ENCODE data around the gene CLASP2.

Gene CLASP2

DNA sequence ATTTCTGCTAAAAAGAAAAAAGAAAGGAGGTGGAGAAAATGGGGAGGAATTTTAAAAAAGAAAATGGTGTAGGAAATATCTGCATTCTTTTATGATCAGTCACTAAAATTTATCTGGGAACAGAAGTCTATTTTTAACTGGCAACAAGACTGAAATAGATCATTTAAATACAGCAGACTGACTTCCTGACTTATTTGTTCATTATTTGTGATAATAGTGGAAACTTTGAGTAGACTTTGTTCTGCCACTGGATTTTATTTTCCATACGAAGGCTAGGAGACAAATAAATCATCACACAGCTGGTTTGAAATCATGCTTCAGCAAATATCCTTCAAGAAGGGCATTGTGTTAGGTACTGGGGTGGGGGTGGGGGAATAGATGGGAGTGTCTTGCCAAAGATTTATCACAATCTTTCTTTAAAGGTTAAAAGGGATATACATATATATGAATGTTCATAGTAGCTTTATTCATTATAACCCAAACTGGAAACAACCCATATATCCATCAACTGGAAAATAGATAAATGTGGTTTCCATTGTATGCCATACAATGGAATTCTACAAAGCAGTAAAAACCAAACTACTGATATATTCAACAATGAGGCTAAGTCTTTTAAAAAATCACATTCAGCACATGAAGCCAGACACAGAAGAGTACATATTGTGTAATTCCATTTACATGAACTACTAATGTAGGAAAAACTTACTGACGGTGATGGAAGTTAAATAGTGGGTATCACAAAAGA, 4.7 kb upstream of the CLASP2 start:
- H3K9ac ChIP-seq (ENCODE audit: low read depth, low read length): no peak overlapping the region
- no peaks in the 10 kb centered on the region for H3K36me3 ChIP-seq (ENCODE audit: control insufficient read depth, insufficient read depth, low read length)
- no peaks in the 10 kb centered on the region for H3K9me3 ChIP-seq (ENCODE audit: control insufficient read depth, insufficient read depth, low read length)
- H3K4me1 ChIP-seq (ENCODE audit: control insufficient read depth, insufficient read depth, low read length): no peaks in the 10 kb centered on the region
- H3K4me3 ChIP-seq (ENCODE audit: low read depth, low read length): no peak overlapping the region
- no peaks in the 10 kb centered on the region for H3K27me3 ChIP-seq (ENCODE audit: control insufficient read depth, insufficient read depth, low read length)

DNA sequence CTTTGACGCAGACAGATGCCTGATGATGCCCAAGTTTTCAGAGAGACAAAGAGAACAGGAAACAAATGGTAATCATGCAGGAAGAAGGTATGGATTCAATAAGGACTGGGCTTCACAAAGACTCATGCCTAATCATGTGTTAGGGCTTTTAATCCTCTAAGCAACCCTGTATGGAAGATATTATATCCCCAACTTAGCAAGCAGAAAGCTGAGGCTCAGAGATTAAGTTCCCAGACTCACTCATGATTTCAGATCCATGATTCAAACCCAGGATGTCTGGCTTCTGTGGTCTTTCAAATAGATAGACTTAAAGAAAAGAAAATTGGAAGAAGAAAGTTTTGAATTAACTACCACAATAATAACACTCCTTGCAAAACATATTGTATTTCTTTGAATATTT, 4.1 kb upstream of the CLASP2 start:
- H3K9me3 ChIP-seq (ENCODE audit: control insufficient read depth, insufficient read depth, low read length): no peaks in the 10 kb centered on the region
- no peaks in the 10 kb centered on the region for H3K36me3 ChIP-seq (ENCODE audit: control insufficient read depth, insufficient read depth, low read length)
- no peak overlapping the region for H3K9ac ChIP-seq (ENCODE audit: low read depth, low read length)

DNA sequence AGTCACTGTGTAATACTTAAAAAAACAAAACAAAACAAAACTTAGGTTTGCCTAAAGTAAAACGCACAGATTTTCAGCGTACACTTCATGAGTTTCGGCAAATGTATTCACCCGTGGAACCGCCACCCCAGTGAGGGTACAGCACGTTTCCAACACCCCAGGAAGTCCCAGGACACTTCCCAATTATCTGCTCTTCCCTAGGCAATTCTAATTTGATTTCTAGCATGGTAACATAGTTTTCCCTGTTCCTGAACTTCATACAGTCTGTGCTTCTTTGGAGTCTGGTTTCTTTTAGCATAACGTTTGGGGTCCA, 497 bp upstream of the CLASP2 start:
- Histone ChIP-seq H3K27me3 (ENCODE audit: control insufficient read depth, insufficient read depth, low read length) (no peaks in the 10 kb centered on the region), H3K4me3 (ENCODE audit: low read depth, low read length) (peak overlapping the region; percentile 83), H3K36me3 (ENCODE audit: control insufficient read depth, insufficient read depth, low read length) (no peaks in the 10 kb centered on the region), H3K9me3 (ENCODE audit: control insufficient read depth, insufficient read depth, low read length) (no peaks in the 10 kb centered on the region), H3K4me1 (ENCODE audit: control insufficient read depth, insufficient read depth, low read length) (peaks cover 5% of the 10 kb centered on the region), H3K9ac (ENCODE audit: low read depth, low read length) (no peak overlapping the region)

More for the DNA sequence above, 4.1 kb upstream of the CLASP2 start:
- no peak overlapping the region for H3K4me3 ChIP-seq (ENCODE audit: low read depth, low read length)
- no peaks in the 10 kb centered on the region for H3K4me1 ChIP-seq (ENCODE audit: control insufficient read depth, insufficient read depth, low read length)
- no peaks in the 10 kb centered on the region for H3K27me3 ChIP-seq (ENCODE audit: control insufficient read depth, insufficient read depth, low read length)

DNA sequence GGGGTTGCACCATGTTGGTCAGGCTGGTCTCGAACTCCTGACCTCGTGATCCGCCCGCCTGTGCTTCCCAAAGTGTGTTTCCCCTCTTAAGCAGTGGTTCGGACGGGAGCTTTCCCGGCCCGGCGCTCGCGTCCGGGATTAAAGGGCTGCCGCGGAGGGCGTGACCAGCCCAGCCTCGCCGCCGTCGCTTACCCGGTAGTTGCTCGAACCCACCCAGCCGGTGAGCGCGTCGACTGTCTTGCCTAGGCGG, 513 bp downstream of the CLASP2 start:
- no peaks in the 10 kb centered on the region for H3K36me3 ChIP-seq (ENCODE audit: control insufficient read depth, insufficient read depth, low read length)
- H3K4me1 ChIP-seq (ENCODE audit: control insufficient read depth, insufficient read depth, low read length): peaks cover 5% of the 10 kb centered on the region
- H3K9ac ChIP-seq (ENCODE audit: low read depth, low read length): peak overlapping the region; percentile 48
- no peaks in the 10 kb centered on the region for H3K9me3 ChIP-seq (ENCODE audit: control insufficient read depth, insufficient read depth, low read length)
- H3K4me3 ChIP-seq (ENCODE audit: low read depth, low read length): peak overlapping the region; percentile 83
- H3K27me3 ChIP-seq (ENCODE audit: control insufficient read depth, insufficient read depth, low read length): no peaks in the 10 kb centered on the region

DNA sequence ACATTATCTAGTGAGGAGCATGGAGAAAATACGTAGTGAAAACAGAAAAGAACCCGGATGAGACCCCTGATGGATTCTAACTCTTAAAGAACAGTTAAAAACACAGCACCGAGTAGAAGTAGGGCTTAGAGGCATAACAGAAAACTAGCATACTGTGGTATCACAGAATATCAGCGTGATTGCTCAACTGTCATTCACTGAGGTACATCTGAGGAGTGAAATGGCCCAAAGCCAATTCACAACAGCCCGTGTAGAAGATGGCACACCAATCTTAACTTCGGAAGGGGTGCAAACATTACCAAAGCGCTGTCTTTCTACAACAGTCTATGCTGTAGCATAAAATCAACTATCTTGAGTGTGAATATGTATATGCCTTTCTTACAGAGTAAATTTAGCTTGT, 1.8 kb downstream of the CLASP2 start:
- Histone ChIP-seq H3K9me3 (ENCODE audit: control insufficient read depth, insufficient read depth, low read length) (no peaks in the 10 kb centered on the region), H3K4me1 (ENCODE audit: control insufficient read depth, insufficient read depth, low read length) (peaks cover 5% of the 10 kb centered on the region), H3K36me3 (ENCODE audit: control insufficient read depth, insufficient read depth, low read length) (no peaks in the 10 kb centered on the region), H3K4me3 (ENCODE audit: low read depth, low read length) (peak overlapping the region; percentile 83), H3K27me3 (ENCODE audit: control insufficient read depth, insufficient read depth, low read length) (no peaks in the 10 kb centered on the region), H3K9ac (ENCODE audit: low read depth, low read length) (no peak overlapping the region)

DNA sequence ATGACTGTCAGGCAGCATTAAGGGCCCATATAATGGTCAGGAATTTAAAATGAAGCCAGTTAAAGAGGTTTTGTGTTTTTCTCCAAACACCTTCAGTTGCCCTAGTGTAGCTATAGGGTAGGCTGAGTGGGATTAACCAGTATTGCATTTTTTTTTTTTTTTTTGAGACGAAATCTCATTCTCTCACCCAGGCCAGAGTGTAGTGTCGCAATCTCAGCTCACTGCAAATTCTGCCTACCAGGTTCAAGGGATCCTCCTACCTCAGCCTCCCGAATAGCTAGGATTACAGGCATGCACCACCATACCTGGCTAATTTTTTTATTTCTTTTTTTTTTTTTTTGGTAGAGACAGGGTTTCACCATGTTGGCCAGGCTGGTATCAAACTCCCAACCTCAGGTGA, 7.0 kb downstream of the CLASP2 start:
- H3K9me3 ChIP-seq (ENCODE audit: control insufficient read depth, insufficient read depth, low read length): no peaks in the 10 kb centered on the region
- H3K4me3 ChIP-seq (ENCODE audit: low read depth, low read length): no peak overlapping the region

DNA sequence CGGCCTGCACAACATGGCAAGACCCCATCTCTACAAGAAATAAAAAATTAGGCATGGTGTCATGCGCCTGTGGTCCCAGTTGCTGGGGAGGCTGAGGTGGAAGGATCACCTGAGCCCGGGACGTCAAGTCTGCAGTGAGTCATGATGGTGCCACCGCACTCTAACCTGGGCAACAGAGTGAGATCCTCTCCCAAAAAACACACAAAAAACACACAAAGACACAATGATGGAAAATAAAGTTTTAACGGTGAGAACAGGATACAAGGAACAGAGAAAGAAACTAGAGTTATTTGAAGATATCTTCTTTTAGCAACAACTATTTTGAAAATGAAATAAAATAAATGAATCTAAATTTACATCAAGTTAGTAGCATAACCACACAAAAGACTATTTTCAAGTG, 12.0 kb downstream of the CLASP2 start:
- H3K9me3 ChIP-seq (ENCODE audit: control insufficient read depth, insufficient read depth, low read length): peaks cover 8% of the 10 kb centered on the region
- H3K9ac ChIP-seq (ENCODE audit: low read depth, low read length): no peak overlapping the region
- no peaks in the 10 kb centered on the region for H3K4me1 ChIP-seq (ENCODE audit: control insufficient read depth, insufficient read depth, low read length)
- no peak overlapping the region for H3K4me3 ChIP-seq (ENCODE audit: low read depth, low read length)
- no peaks in the 10 kb centered on the region for H3K27me3 ChIP-seq (ENCODE audit: control insufficient read depth, insufficient read depth, low read length)
- no peaks in the 10 kb centered on the region for H3K36me3 ChIP-seq (ENCODE audit: control insufficient read depth, insufficient read depth, low read length)

More for the DNA sequence above, 7.0 kb downstream of the CLASP2 start:
- Histone ChIP-seq H3K27me3 (ENCODE audit: control insufficient read depth, insufficient read depth, low read length) (no peaks in the 10 kb centered on the region), H3K36me3 (ENCODE audit: control insufficient read depth, insufficient read depth, low read length) (no peaks in the 10 kb centered on the region), H3K9ac (ENCODE audit: low read depth, low read length) (no peak overlapping the region), H3K4me1 (ENCODE audit: control insufficient read depth, insufficient read depth, low read length) (peaks cover 3% of the 10 kb centered on the region)

DNA sequence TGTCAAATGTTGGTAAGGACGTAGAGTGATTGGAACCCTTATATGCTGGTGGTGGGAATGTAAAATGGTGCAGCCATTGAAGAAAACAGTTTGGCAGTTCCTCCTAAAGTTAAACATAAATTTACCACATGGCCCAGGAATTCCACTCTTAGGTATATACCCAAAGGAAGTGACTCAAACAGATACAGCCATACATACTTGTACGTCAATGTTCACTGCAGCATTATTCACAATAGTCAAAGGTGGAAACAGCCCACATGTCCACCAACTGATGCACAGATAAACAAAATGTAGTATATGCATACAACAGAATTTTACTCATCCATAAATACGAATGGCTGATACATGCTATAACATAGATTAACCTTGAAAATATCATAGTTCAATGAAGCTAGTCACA, 13.2 kb downstream of the CLASP2 start:
- H3K9me3 ChIP-seq (ENCODE audit: control insufficient read depth, insufficient read depth, low read length): peaks cover 8% of the 10 kb centered on the region
- no peaks in the 10 kb centered on the region for H3K4me1 ChIP-seq (ENCODE audit: control insufficient read depth, insufficient read depth, low read length)
- no peak overlapping the region for H3K4me3 ChIP-seq (ENCODE audit: low read depth, low read length)
- no peaks in the 10 kb centered on the region for H3K36me3 ChIP-seq (ENCODE audit: control insufficient read depth, insufficient read depth, low read length)
- H3K27me3 ChIP-seq (ENCODE audit: control insufficient read depth, insufficient read depth, low read length): no peaks in the 10 kb centered on the region
- H3K9ac ChIP-seq (ENCODE audit: low read depth, low read length): no peak overlapping the region

DNA sequence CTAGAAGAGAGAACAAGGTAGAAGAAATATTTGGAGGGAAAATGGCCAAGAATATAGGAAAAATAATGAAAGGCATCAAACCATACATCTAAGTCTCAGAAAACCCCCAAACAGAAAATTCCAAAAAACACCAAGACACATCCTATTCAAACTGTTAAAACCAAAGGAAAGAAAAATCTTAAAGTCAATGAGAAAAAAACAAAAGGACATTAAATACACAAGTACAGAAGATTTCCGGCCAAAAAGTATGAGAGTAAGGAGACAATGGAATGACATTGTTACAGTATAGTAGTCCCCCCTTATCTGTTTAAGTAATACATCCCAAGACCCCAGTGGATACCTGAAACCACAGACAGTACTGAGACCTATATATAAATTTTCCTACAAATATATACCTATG, 18.8 kb downstream of the CLASP2 start:
- no peaks in the 10 kb centered on the region for H3K36me3 ChIP-seq (ENCODE audit: control insufficient read depth, insufficient read depth, low read length)
- no peaks in the 10 kb centered on the region for H3K27me3 ChIP-seq (ENCODE audit: control insufficient read depth, insufficient read depth, low read length)
- no peak overlapping the region for H3K9ac ChIP-seq (ENCODE audit: low read depth, low read length)
- H3K9me3 ChIP-seq (ENCODE audit: control insufficient read depth, insufficient read depth, low read length): peaks cover 8% of the 10 kb centered on the region
- no peak overlapping the region for H3K4me3 ChIP-seq (ENCODE audit: low read depth, low read length)
- no peaks in the 10 kb centered on the region for H3K4me1 ChIP-seq (ENCODE audit: control insufficient read depth, insufficient read depth, low read length)

DNA sequence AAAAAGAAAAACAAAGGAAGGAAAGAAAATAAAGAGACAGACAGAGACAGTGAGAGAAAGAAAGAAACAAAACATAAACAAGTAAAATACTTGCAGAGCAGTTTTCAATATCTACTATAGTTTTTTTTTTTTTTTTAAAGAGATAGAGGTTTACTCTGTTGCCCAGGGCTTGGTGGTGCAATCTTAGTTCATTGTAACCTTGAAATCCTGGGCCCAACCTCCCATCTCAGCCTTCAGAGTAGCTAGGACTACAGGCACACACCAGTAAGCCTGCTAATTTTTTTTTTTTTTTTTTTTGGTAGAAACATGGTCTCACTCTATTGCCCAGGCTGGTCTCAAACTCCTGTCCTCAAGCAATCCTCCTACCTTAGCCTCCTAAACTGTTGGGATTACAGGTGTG, 23.1 kb downstream of the CLASP2 start:
- Histone ChIP-seq H3K36me3 (ENCODE audit: control insufficient read depth, insufficient read depth, low read length) (no peaks in the 10 kb centered on the region), H3K9me3 (ENCODE audit: control insufficient read depth, insufficient read depth, low read length) (no peaks in the 10 kb centered on the region), H3K4me3 (ENCODE audit: low read depth, low read length) (no peak overlapping the region), H3K27me3 (ENCODE audit: control insufficient read depth, insufficient read depth, low read length) (no peaks in the 10 kb centered on the region), H3K9ac (ENCODE audit: low read depth, low read length) (no peak overlapping the region), H3K4me1 (ENCODE audit: control insufficient read depth, insufficient read depth, low read length) (no peaks in the 10 kb centered on the region)

DNA sequence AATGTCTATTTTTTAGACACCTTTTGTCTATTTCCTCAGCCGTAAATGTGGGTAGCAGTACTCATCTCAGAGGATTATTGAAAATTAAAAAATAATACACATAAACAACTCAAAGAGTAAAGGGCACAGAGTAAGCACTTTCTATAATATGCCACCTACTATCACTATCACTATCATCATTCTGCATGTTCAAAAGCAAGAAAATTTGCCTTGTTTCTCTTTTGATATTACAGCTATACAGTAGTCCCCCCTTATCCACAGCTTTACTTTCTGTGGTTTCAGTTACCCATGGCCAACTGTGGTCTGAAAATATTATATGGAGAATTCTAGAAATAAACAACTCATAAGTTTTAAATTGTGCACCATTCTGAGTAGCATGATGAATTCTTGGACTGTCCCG, 27.7 kb downstream of the CLASP2 start:
- H3K9ac ChIP-seq (ENCODE audit: low read depth, low read length): no peak overlapping the region
- no peak overlapping the region for H3K4me3 ChIP-seq (ENCODE audit: low read depth, low read length)
- no peaks in the 10 kb centered on the region for H3K4me1 ChIP-seq (ENCODE audit: control insufficient read depth, insufficient read depth, low read length)
- H3K9me3 ChIP-seq (ENCODE audit: control insufficient read depth, insufficient read depth, low read length): no peaks in the 10 kb centered on the region
- H3K27me3 ChIP-seq (ENCODE audit: control insufficient read depth, insufficient read depth, low read length): no peaks in the 10 kb centered on the region
- no peaks in the 10 kb centered on the region for H3K36me3 ChIP-seq (ENCODE audit: control insufficient read depth, insufficient read depth, low read length)

DNA sequence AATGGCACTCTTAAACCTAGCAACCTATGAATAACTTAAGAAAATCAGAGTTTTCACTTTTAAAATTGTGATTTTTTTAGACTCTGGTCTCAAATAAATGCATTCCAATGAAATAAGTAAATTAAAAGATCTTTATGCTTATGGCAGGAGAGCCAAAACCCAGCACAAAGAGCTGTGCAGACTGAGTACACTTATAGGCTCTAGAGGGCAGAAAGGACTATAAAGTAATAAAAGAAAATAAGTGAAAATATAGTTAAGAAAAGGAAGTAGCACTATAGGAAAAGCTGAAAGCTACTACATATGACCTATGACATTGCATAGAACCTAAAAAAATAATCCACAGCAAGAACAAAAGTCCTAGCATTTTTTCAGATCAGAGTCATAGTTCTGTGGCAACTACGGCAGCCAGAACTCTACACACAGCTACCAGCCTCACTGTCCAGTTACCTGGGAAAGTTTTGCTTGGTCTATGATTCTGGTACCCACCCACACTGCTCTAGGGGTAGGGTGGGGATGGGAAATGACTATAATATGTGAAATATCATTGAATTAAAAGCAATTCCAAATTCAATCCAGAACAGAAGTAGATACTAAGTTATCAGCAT, 30.5 kb downstream of the CLASP2 start:
- peaks cover 3% of the 10 kb centered on the region for H3K36me3 ChIP-seq (ENCODE audit: control insufficient read depth, insufficient read depth, low read length)

More for the DNA sequence above, 30.5 kb downstream of the CLASP2 start:
- H3K4me3 ChIP-seq (ENCODE audit: low read depth, low read length): no peak overlapping the region
- H3K4me1 ChIP-seq (ENCODE audit: control insufficient read depth, insufficient read depth, low read length): no peaks in the 10 kb centered on the region
- H3K9ac ChIP-seq (ENCODE audit: low read depth, low read length): no peak overlapping the region
- H3K27me3 ChIP-seq (ENCODE audit: control insufficient read depth, insufficient read depth, low read length): no peaks in the 10 kb centered on the region
- no peaks in the 10 kb centered on the region for H3K9me3 ChIP-seq (ENCODE audit: control insufficient read depth, insufficient read depth, low read length)
